Pulmonary artery endothelial cell (primary cell): Measurements from ENCODE around the gene LKAAEAR1. TPM values are rescaled to one million over a fixed set of nuclear protein-coding genes. Genes with fewer than 3 reads are reported as not detected.
A peak's percentile ranks its signal among the peaks of the same experiment; 100 is the strongest.

Source experiments
- DNase-seq: peaks from one replicate; pipeline ENCODE4 v3.0.0-alpha.2; 2011; ENCODE audit warnings: low read depth, low spot score
- total RNA-seq: library from RNA; depleted of rRNA; stranded (reverse); fragments of >200 nt; gene quantifications from 2 replicates; pipeline ENCODE4 v1.2.3, GENCODE V29; 2014

The LKAAEAR1 gene
- total RNA-seq, 1 donor from 2014 or later = not detected

DNA sequence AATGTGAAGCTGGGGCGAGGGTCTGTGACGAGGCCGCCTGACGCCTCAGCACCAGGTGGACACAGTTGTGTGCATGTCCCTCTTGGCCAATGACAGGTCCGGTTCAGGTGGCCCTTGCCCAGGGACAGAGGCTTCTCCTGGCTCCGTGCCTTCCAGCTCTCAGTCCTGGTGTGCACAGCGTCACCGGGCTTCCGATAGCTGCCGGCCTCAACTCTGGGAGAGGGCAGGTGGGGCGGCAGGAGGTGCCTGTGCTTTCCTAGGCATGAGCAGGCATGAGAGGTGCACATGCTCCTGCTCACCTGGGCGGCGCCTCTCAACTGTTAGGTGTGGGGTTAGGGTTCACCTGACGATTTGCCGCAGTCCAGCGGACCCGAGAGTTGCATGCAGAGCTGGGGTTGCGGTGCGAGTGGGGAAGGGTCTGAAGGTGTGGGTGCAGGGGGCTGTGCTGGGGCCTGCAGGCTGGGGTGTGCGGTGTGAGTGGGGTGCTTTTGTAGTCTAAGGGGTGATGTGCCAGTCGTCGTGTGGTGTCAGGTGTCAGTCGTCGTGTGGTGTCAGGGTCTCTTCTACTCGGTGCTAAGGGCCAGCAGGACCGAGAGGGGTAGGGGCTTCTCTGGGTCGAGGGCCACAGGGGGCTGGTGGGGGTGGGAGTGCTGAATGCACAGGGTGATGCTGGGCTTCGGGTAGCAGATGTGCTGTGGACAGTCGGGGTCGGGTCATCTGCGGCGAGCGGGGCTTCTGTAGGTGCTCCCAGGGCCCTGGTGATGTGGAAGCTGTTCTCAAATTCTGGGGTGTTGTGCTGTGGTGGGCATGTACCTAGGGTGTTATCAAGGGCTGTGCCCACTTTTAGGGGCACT, 31.0 kb downstream of the LKAAEAR1 start:
- no peak for DNase-seq

DNA sequence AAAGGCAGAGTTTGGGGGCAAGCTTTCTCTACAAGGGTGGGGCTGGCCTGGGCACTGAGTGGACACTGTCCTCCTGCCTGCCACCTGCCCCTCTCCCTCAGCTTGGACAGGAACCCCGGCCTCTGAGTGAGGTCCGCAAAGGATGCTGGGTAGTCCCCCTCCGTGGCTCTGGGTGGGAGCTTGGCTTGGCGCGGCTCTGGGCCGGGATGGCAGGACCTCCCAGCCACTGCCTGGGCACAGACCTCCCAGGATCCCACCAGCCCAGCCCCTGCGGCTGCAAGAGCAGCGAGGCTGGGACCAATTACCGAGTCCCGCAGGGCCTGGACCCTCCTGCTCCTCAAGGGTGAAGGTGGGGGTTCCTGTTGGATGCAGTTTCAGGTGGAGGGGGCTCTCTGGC, 31.9 kb downstream of the LKAAEAR1 start:
- no peak for DNase-seq

- no peak for DNase-seq
These were observed 32.5 kb downstream of the LKAAEAR1 start for GRCh38 chr20:64051561-64052325.

DNA sequence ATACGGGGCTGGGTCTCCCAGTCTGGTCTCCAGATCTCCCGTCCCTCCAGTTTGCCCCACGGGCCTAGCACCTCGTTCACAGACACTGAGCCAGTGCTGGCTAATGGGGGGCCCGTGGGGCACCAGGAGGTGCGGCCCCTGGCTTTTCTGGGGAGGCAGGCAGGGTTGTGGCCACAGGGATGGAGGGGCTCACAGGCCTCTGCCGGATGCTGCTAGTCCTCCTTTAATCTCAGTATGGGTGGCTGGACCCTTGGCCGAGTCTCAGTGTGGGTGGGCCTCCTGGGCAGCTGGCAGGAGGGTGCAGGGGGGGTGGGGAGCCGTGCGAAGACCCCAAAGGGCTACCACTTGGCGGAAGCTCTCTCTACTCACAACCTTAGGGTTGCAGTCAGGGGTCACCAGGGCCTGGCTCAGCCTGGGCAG, 33.2 kb downstream of the LKAAEAR1 start:
- no peak for DNase-seq

DNA sequence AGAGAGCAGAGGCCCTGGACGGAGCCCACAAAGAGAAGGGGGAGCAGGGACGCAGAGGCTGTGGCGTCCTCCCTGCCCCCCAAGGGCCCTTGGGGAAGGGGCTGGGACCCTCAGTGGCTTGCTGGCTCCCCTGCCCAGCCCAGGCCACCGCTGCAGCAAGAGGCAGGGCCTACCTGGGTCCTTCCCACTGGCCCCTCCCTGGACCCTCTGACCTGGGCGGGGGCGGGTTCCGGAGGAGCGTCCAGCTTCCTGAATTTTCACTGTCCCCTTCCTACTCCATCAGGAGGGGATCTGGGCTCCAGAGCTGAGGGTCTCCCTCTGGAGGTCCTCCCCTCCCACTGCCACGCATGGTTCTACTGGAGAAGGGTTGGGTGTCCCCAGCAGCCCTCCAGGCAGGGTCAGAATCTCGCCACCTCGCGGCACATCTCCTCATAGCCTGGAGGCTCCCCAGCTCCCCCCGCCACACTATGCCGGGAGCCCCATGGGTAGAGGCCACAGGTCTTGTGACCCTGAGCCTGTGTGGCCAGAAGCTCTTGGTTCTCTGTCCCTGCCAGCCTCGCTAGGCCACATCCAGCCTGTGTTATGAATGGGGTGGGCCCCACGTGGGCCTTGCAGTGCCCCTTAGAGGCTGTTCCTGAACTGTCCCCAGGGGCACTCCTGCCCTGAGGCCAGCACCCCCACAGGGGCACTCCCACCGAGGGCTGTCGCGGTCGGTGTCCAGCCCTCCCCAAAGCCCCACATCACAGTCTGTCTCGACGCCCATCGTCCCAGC, 33.8 kb downstream of the LKAAEAR1 start:
- no peak for DNase-seq

DNA sequence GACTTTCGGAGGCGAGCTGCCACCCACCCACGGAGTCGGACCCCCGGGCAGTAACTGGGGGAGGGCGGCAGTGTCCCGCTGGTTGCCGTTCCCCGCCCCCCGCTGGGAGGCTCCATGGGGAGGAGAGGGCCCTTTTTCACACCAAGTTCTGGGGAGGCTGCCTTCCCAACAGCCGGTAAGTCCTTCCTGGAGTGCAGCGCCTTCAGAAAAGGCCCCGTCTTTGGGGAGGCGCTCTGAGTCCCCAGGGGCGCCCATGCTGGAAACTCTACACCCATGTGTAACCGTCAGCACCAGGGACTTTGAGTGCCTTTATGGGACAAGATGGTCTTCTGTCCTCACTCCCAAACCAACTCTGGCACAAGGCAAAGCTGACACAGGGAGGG, 34.3 kb downstream of the LKAAEAR1 start:
- DNase-seq = no peak

DNA sequence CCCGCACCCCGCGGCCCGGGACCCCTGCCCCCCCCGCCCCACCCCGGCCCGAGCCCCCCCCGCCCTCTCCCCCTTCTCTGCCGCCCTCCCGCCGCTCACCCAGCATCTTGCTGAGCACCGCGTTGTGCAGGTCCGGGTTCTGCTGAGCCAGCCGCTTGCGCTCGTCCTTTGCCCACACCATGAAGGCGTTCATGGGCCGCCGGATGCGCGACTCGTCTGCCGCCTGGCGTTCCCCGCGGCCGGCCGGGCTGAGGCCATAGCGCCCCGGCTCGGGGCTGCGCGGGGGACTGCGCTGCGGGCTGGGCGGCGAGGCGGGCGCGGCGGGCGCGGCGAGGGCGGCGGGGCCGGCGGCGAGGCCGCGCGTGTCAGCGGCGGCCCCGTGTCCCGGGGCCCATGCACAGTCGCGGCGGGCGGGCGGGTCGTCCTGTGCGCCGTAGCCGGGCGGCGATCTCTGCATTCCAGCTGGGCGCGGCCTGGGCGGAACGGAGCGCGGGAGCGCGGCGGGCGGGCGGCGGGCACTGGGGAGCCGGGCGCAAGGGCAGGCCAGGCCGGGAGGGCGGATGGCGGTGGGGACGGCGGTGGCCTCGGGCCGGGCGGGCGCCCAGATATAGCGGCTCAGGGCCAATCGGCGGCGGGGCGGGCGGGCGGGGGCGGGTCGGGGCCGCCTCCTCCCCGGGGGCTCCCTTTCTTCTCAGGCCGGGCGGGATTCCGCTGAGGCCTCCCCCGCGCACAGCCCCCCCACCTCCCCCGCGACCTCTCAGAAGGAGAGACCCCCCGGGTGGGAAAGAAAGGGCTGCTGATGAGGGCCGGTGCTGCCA, 34.9 kb downstream of the LKAAEAR1 start, which contains the start of gene SOX18:
SOX18 (minus strand) TSS at position 580 of the 818 bp plus-strand sequence; CDS start at position 457, 123 bp downstream.
- DNase-seq = no peak

- DNase-seq = no peak
These were observed 35.7 kb downstream of the LKAAEAR1 start for GRCh38 chr20:64048402-64049044.

DNA sequence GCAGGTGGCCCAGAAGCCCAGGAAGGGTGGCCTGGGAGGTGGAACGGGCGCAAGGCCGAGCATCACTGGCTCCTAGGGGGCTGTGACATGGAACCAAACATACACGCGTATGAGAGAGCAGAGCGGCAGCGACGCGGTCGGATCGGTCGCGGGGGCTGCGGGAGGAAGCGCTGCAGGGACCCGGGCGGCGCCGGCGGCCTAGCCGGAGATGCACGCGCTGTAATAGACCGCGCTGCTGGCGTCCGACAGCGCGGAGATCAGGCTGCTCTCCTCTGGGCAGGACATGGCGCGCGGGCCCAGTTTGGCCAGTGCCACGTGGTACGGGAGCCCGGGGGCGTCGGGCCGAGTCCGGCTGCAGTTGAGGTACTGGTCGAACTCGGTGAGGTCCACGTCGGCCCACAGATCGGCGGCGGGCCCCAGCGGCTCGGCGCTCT, 36.2 kb downstream of the LKAAEAR1 start:
- DNase-seq = no peak

- DNase-seq = no peak
These were observed 37.2 kb downstream of the LKAAEAR1 start for GRCh38 chr20:64047046-64047389.

DNA sequence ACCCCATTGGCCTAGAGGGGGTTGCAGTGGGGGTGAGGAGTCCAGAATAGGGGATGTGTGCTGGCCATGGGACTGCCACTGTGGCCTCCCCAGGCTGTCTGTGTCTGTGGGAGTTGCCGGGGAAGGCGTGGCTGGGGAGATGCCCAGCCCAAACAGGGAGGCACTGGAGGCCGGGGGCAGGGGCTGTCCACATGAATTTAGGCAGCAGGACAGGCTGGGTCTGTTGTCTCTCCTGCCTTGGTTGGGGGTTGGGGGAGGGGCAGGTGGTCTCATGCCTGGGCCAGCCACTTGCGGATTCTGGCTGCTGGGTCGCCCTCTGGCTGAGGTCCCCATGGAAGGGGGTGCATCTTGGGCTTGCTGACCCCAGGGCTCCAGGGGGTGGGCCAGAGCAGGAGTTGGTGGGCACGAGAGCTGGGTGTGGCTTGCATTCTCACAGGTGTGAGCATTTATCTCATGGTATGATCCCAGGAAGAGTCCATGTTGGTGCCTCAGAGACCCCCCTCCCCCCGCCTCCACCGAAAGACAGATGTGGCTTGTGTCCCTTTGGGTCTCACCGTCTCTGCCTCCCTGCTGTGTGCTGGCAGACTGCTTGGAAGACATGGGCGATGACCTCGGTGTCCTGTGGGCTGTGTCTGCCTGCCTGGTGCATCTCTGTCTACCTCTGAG, 38.7 kb downstream of the LKAAEAR1 start:
- DNase-seq = no peak

GRCh38 chr20:64044484-64045247, 39.5 kb downstream of the LKAAEAR1 start:
- DNase-seq = peak; percentile 72

- DNase-seq = no peak
These were observed 40.4 kb downstream of the LKAAEAR1 start for GRCh38 chr20:64043768-64044167.

DNA sequence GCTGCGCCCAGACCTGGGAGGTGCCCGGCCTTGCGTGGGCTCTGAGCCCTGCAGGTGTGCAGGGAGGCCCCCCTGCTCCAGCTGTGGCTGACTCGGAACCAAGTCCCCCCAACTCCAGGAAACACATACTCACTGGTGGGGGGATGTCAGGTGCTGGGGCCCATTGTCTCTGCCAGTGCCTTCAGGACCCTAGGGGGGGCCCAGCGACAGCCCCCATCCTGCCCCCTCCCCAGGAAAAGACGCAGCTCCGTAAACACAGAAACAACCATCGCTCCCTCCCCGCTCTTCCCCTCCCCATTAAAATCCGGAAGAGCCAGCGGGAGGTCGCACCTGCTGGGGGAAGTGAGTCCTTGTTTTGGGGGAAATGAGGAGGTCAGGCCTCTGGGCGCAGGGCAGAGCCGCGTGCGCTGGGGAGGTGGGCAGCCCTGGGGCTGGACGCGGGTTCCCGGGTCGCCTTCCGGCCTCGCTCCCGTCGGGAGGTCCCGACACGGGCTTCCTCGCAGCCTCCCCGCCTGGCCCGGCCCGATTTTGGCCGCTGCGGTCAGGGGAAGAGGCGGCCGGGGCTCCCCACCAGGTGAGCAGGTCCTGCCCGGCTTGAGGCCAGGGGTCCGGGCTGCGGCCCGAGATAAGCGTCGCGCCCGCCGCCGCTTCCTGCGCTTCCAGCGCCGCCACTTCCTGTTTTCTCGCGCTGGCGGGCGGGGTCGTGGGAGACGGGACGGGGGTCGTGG, 42.0 kb downstream of the LKAAEAR1 start:
- no peak for DNase-seq

- no peak for DNase-seq
These were observed 42.5 kb downstream of the LKAAEAR1 start for GRCh38 chr20:64041781-64042053.

GRCh38 chr20:64041040-64041780, 43.0 kb downstream of the LKAAEAR1 start:
- no peak for DNase-seq

GRCh38 chr20:64040231-64041039, 43.8 kb downstream of the LKAAEAR1 start:
- no peak for DNase-seq
